Measurements from ENCODE around the gene SFTPD. TPM values are rescaled to one million over a fixed set of nuclear protein-coding genes. Genes with fewer than 3 reads are reported as not detected.

Gene SFTPD
- total and polyA plus RNA-seq, 2 of the 13 experiments (the other 11 are each of a cell fraction or from before 2014, with no cell fraction given) = not detected

GRCh38 chr10:79939969-79940368 lies 8.9 kb downstream of the SFTPD start:
- no peaks in the 10 kb centered on the region for H3K9me3 ChIP-seq (ENCODE audit: low read length)
- H3K27me3 ChIP-seq (ENCODE audit: control insufficient read depth in 1 of 2, insufficient read depth in 2 of 2, low read length in 2 of 2) = peaks cover 2 to 44% of the 10 kb centered on the region in 2 experiments; a peak in 3 of 5 replicates
- no peaks in the 10 kb centered on the region for H3K36me3 ChIP-seq (replicated peaks in 1 of 2; ENCODE audit: control insufficient read depth in 1 of 2, insufficient read depth in 2 of 2, low read length in 2 of 2)
- no peak for DNase-seq (ENCODE audit: low spot score)
- FAIRE-seq = no peak
- ATAC-seq = no peak
- BruUV-seq (replicated peaks) = no TSS peak
- no peak overlapping the region for H3K4me3 ChIP-seq (replicated peaks in 1 of 3; ENCODE audit: insufficient read depth in 1 of 3, low read depth in 2 of 3, low read length in 3 of 3)
- POLR2A ChIA-PET = no interaction called here
- H3K9ac ChIP-seq (ENCODE audit: insufficient read depth, low read depth, low read length) = no peak overlapping the region
- no CpG with 5 or more reads among the region's 2 CpGs for WGBS (ENCODE audit: low lambda C conversion rate)
- no peak overlapping the region for H2AFZ ChIP-seq (ENCODE audit: low read length)
- no peaks in the 10 kb centered on the region for H4K20me1 ChIP-seq (ENCODE audit: insufficient read depth, low read length)
- no peak for TF ChIP-seq SYNCRIP (IDR thresholded peaks at IDR 0.05; ENCODE audit: insufficient read depth, low read depth, low read length)
- no peak for TF ChIP-seq ZNF34 (CRISPR knock-in tag; IDR thresholded peaks at IDR 0.05; ENCODE audit: borderline replicate concordance)
- TF ChIP-seq ZC3H4 (CRISPR knock-in tag; IDR thresholded peaks at IDR 0.05; ENCODE audit: borderline replicate concordance) = no peak
- TF ChIP-seq TEAD3 (CRISPR knock-in tag; optimal IDR thresholded peaks at IDR 0.05; ENCODE audit: borderline replicate concordance) = no peak
- CTCF ChIA-PET (ENCODE audit: low intra/inter-chr PET ratio, low total read pairs) = no interaction called here
- no peak overlapping the region for H3K27ac ChIP-seq (ENCODE audit: extremely low read length, insufficient read depth, low read length)
- no peak overlapping the region for H3K4me2 ChIP-seq (ENCODE audit: low read depth, low read length)
- H3K4me1 ChIP-seq (ENCODE audit: insufficient read depth, low read length) = no peaks in the 10 kb centered on the region
- in situ Hi-C loops (cut with HindIII; ENCODE audit: extremely low pct_ligation_motif_present, low pct_unique_long_range_greater_than_20kb) (loop anchor here (25.0 kb wide), 1 partner anchor 378 kb away; the partner anchor contains the start of gene SFTPA2), intact Hi-C loops (cut with micrococcal nuclease; ENCODE audit: unreplicated experiment) (no loop called here)
- no peaks in the 10 kb centered on the region for H3K79me2 ChIP-seq (ENCODE audit: insufficient read depth, low read length)

- ChIA-PET CTCF (ENCODE audit: low intra/inter-chr PET ratio, low total read pairs) (no interaction called here), POLR2A (no interaction called here)
- H4K20me1 ChIP-seq (ENCODE audit: insufficient read depth, low read length) = no peaks in the 10 kb centered on the region
- WGBS (ENCODE audit: low lambda C conversion rate) = 7% methylated on average over 6 of the region's 6 CpGs
- intact Hi-C loops (cut with micrococcal nuclease; ENCODE audit: unreplicated experiment) (no loop called here), in situ Hi-C loops (cut with HindIII; ENCODE audit: extremely low pct_ligation_motif_present, low pct_unique_long_range_greater_than_20kb) (loop anchor here (25.0 kb wide), 1 partner anchor 377 kb away; the partner anchor contains the start of gene SFTPA2)
- H3K27ac ChIP-seq (ENCODE audit: extremely low read length, insufficient read depth, low read length) = no peak overlapping the region
- H2AFZ ChIP-seq (ENCODE audit: low read length) = no peak overlapping the region
- H3K4me1 ChIP-seq (ENCODE audit: insufficient read depth, low read length) = peaks cover 11% of the 10 kb centered on the region
- no peak overlapping the region for H3K9ac ChIP-seq (ENCODE audit: insufficient read depth, low read depth, low read length)
- DNase-seq (ENCODE audit: low spot score) (no peak), FAIRE-seq (no peak), ATAC-seq (no peak)
- H3K4me2 ChIP-seq (ENCODE audit: low read depth, low read length) = no peak overlapping the region
- no peaks in the 10 kb centered on the region for H3K36me3 ChIP-seq (replicated peaks in 1 of 2; ENCODE audit: control insufficient read depth in 1 of 2, insufficient read depth in 2 of 2, low read length in 2 of 2)
- H3K79me2 ChIP-seq (ENCODE audit: insufficient read depth, low read length) = no peaks in the 10 kb centered on the region
- no TSS peak for BruUV-seq (replicated peaks)
- H3K27me3 ChIP-seq (ENCODE audit: control insufficient read depth in 1 of 2, insufficient read depth in 2 of 2, low read length in 2 of 2) = peaks cover 2 to 38% of the 10 kb centered on the region in 2 experiments; a peak in 3 of 5 replicates
- H3K9me3 ChIP-seq (ENCODE audit: low read length) = no peaks in the 10 kb centered on the region
- no peak for TF ChIP-seq SMAD1 (CRISPR knock-in tag; IDR thresholded peaks at IDR 0.05; ENCODE audit: borderline replicate concordance, low read depth)
- TF ChIP-seq HOXA5 (CRISPR knock-in tag; IDR thresholded peaks at IDR 0.05) = no peak
- no peak for TF ChIP-seq ZNF749 (CRISPR knock-in tag; IDR thresholded peaks at IDR 0.05; ENCODE audit: borderline replicate concordance)
- TF ChIP-seq ZNF263 (CRISPR knock-in tag; IDR thresholded peaks at IDR 0.05) = no peak
- TF ChIP-seq HMG20B (CRISPR knock-in tag; conservative IDR thresholded peaks at IDR 0.05) = no peak
- TF ChIP-seq ZNF83 (CRISPR knock-in tag; IDR thresholded peaks at IDR 0.05; ENCODE audit: borderline replicate concordance) = no peak
- no peak for TF ChIP-seq REXO4 (CRISPR knock-in tag; IDR thresholded peaks at IDR 0.05; ENCODE audit: borderline replicate concordance)
- TF ChIP-seq TBP (CRISPR knock-in tag; IDR thresholded peaks at IDR 0.05) = no peak
- no peak for TF ChIP-seq FUBP1 (CRISPR knock-in tag; IDR thresholded peaks at IDR 0.05; ENCODE audit: borderline replicate concordance)
- no peak for TF ChIP-seq ZBTB1 (CRISPR knock-in tag; IDR thresholded peaks at IDR 0.05; ENCODE audit: borderline replicate concordance)
- no peak for TF ChIP-seq ZSCAN9 (CRISPR knock-in tag; IDR thresholded peaks at IDR 0.05; ENCODE audit: borderline replicate concordance)
- TF ChIP-seq ISL2 (CRISPR knock-in tag; IDR thresholded peaks at IDR 0.05) = no peak
- TF ChIP-seq ZNF703 (CRISPR knock-in tag; IDR thresholded peaks at IDR 0.05; ENCODE audit: borderline replicate concordance) = no peak
- TF ChIP-seq DR1 (CRISPR knock-in tag; IDR thresholded peaks at IDR 0.05) = no peak
- no peak for TF ChIP-seq PHB2 (IDR thresholded peaks at IDR 0.05; ENCODE audit: partially characterized antibody)
- no peak overlapping the region for H3K4me3 ChIP-seq (replicated peaks in 1 of 3; ENCODE audit: insufficient read depth in 1 of 3, low read depth in 2 of 3, low read length in 3 of 3)
Measured at GRCh38 chr10:79938728-79939406, 10.0 kb downstream of the SFTPD start.
